Glutamatergic neuron (in vitro differentiated cells): Measurements from ENCODE around the gene PPP2R5C. TPM values are rescaled to one million over a fixed set of nuclear protein-coding genes. Genes with fewer than 3 reads are reported as not detected.

Source experiments
- DNase-seq: peaks from one replicate; pipeline ENCODE4 v3.0.0; 2022
- H3K27ac Mint-ChIP-seq: one replicate; pipeline ENCODE4 v1.8.0; 2020; ENCODE audit warnings: mild to moderate bottlenecking, mixed read lengths, inconsistent platforms; ENCODE audit not compliant: unreplicated experiment
- H3K27me3 Mint-ChIP-seq: one replicate; pipeline ENCODE4 v1.8.0; 2020; ENCODE audit warnings: mild to moderate bottlenecking, moderate library complexity, mixed read lengths, inconsistent platforms; ENCODE audit not compliant: unreplicated experiment
- H3K36me3 Mint-ChIP-seq: one replicate; pipeline ENCODE4 v1.8.0; 2020; ENCODE audit warnings: mild to moderate bottlenecking, mixed read lengths, inconsistent platforms; ENCODE audit not compliant: unreplicated experiment
- H3K4me1 Mint-ChIP-seq: one replicate; pipeline ENCODE4 v1.8.0; 2020; ENCODE audit warnings: mild to moderate bottlenecking, low read depth, mixed read lengths, inconsistent platforms; ENCODE audit not compliant: unreplicated experiment
- H3K4me3 Mint-ChIP-seq: one replicate; pipeline ENCODE4 v1.8.0; 2020; ENCODE audit warnings: mild to moderate bottlenecking, mixed read lengths, inconsistent platforms; ENCODE audit not compliant: unreplicated experiment
- H3K9me3 Mint-ChIP-seq: one replicate; pipeline ENCODE4 v1.8.0; 2020; ENCODE audit warnings: mild to moderate bottlenecking, moderate library complexity, mixed read lengths, inconsistent platforms; ENCODE audit not compliant: unreplicated experiment
- total RNA-seq: library from RNA; stranded (reverse); fragmentation: NEBNext Ultra II Directional; extraction: Animal tissue kit (Norgen Biotek cat#: 25700); gene quantifications from one replicate; pipeline ENCODE4 v1.2.1, GENCODE V29; 2021; ENCODE audit not compliant: unreplicated experiment
- TF ChIP-seq, protein P1 (sequence below): fragments of 200-600 bp; sonication (generic); IDR thresholded peaks from one replicate; pipeline ENCODE4 v1.5.0; 2021; ENCODE audit not compliant: partially characterized antibody, unreplicated experiment

Gene PPP2R5C
- total RNA-seq, 1 donor from 2014 or later, result 116 TPM

DNA sequence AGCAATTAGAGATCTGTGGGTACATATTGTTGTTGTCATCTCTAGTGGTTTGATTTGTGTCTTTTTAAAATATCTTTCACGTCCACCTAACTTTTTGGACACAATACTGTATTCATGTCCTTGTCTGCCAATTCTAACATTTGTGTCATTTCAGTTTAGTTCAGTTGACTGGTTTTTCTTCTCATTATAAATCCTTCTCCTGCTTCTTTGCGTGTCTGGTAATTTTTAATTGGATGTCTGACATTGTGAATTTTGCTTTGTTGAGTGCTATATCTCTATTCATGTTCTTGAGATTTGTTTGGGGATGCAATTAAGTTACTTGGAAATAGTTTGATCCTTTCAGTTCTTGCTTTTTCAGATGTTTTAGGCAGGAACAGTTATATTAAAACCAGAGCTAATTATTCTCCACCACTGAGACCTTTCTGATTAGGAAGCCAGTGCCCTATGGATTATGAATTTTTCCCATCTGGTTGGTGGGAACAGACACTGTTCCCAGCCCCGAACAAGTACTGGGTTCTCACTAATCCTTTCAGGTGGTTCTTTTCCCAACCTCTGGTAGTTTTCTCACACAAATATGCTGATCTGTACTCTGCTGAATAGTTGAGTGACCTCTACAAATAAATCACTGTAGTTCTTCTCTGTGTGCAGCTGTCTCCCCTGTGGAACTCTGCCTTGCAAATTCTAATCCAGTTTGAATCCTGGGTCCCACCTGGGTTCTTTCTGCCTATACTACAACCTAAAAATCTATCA lies 111.7 kb downstream of the PPP2R5C start:
- no peak for DNase-seq
- Mint-ChIP-seq H3K4me3 (peak overlapping the region; percentile 25), H3K9me3 (peaks cover 1% of the 10 kb centered on the region), H3K36me3 (no peaks in the 10 kb centered on the region), H3K27ac (no peak overlapping the region), H3K4me1 (peaks cover 17% of the 10 kb centered on the region), H3K27me3 (peaks cover 2% of the 10 kb centered on the region)
- TF ChIP-seq, protein P1, sequence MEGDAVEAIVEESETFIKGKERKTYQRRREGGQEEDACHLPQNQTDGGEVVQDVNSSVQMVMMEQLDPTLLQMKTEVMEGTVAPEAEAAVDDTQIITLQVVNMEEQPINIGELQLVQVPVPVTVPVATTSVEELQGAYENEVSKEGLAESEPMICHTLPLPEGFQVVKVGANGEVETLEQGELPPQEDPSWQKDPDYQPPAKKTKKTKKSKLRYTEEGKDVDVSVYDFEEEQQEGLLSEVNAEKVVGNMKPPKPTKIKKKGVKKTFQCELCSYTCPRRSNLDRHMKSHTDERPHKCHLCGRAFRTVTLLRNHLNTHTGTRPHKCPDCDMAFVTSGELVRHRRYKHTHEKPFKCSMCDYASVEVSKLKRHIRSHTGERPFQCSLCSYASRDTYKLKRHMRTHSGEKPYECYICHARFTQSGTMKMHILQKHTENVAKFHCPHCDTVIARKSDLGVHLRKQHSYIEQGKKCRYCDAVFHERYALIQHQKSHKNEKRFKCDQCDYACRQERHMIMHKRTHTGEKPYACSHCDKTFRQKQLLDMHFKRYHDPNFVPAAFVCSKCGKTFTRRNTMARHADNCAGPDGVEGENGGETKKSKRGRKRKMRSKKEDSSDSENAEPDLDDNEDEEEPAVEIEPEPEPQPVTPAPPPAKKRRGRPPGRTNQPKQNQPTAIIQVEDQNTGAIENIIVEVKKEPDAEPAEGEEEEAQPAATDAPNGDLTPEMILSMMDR, result no peak

- peaks cover 17% of the 10 kb centered on the region for H3K4me1 Mint-ChIP-seq
- H3K27me3 Mint-ChIP-seq, result peaks cover 3% of the 10 kb centered on the region
- TF ChIP-seq, protein P1, result no peak
- no peaks in the 10 kb centered on the region for H3K36me3 Mint-ChIP-seq
- peaks cover 3% of the 10 kb centered on the region for H3K9me3 Mint-ChIP-seq
- no peak for DNase-seq
- no peak overlapping the region for H3K27ac Mint-ChIP-seq
- H3K4me3 Mint-ChIP-seq, result no peak overlapping the region
Measured at GRCh38 chr14:101873991-101874390, 112.5 kb downstream of the PPP2R5C start.

DNA sequence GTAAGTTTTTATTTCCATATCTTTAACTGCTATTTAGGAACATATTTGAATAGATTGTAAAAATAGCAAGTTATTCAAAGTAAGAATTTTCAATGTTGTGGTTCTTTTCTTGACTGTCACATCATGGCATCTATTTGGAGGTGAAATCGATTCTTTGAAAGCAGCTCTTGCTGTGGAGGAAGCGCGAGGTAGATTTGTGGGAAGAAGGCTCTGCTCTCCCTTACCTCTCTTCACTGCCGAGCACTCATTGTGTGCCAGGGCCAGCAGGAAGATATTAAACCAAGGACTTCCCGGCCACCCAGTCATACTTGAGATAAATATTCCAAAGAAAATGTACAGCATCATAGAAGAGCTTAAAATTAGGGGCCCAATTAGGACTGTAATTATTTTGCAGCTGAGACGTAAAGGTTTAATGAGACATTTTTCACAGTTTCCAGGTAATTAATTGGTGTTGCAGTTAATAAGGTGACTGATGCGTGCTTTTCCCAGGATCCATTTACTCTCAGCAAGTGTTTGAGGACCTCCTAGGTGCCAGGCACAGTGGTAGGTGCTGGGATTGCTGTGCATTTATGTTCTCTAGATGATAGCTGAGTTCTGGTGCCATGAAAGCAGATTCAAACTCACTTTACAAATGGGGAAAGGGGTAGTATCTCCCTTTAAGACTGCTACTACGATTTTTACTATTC lies 113.7 kb downstream of the PPP2R5C start:
- Mint-ChIP-seq H3K4me3 (no peak overlapping the region), H3K27me3 (peaks cover 5% of the 10 kb centered on the region), H3K9me3 (peaks cover 5% of the 10 kb centered on the region), H3K36me3 (no peaks in the 10 kb centered on the region), H3K27ac (no peak overlapping the region), H3K4me1 (peaks cover 24% of the 10 kb centered on the region)
- TF ChIP-seq, protein P1, result no peak
- DNase-seq, result no peak

GRCh38 chr14:101875727-101876554 lies 114.4 kb downstream of the PPP2R5C start:
- Mint-ChIP-seq H3K4me3 (no peak overlapping the region), H3K27me3 (peaks cover 5% of the 10 kb centered on the region), H3K4me1 (peaks cover 21% of the 10 kb centered on the region), H3K27ac (peak overlapping the region; percentile 43), H3K36me3 (no peaks in the 10 kb centered on the region), H3K9me3 (peaks cover 5% of the 10 kb centered on the region)
- TF ChIP-seq, protein P1, result no peak
- DNase-seq, result no peak
